DOHH2 (cell line): ENCODE results near the gene AIFM1.

Experiments used
- H3F3A ChIP-seq: fragments of 200-600 bp; sonication (generic), shearing (Covaris generic); 2 replicates; pipeline ENCODE4 v1.6.0; 2016; ENCODE audit warnings: antibody characterized with exemption, mild to moderate bottlenecking; ENCODE audit not compliant: control insufficient read depth, insufficient read depth
- H3K27ac ChIP-seq: fragments of 200-600 bp; sonication (generic); 2 replicates; pipeline ENCODE4 v1.5.1; 2014; ENCODE audit warnings: low read depth, mild to moderate bottlenecking, low read length, moderate library complexity
- H3K27me3 ChIP-seq: fragments of 200-600 bp; sonication (generic); 2 replicates; pipeline ENCODE4 v1.6.1; 2014; ENCODE audit warnings: mild to moderate bottlenecking, low read length, mixed read lengths; ENCODE audit not compliant: control insufficient read depth
- H3K36me3 ChIP-seq: fragments of 200-600 bp; sonication (generic); 2 replicates; pipeline ENCODE4 v1.6.1; 2014; ENCODE audit warnings: mild to moderate bottlenecking, low read length, moderate library complexity, mixed read lengths; ENCODE audit not compliant: control insufficient read depth
- H3K4me1 ChIP-seq: fragments of 200-600 bp; sonication (generic); 2 replicates; pipeline ENCODE4 v1.6.1; 2014; ENCODE audit warnings: mild to moderate bottlenecking, low read length, mixed read lengths; ENCODE audit not compliant: control insufficient read depth
- H3K4me2 ChIP-seq: fragments of 200-600 bp; sonication (generic); 2 replicates; pipeline ENCODE4 v1.6.0; 2014; ENCODE audit warnings: mild to moderate bottlenecking, low read length, moderate library complexity
- H3K4me3 ChIP-seq: fragments of 200-600 bp; sonication (generic); 2 replicates; pipeline ENCODE4 v1.5.1; 2014; ENCODE audit warnings: mild to moderate bottlenecking, low read length, mixed read lengths
- H3K79me2 ChIP-seq: fragments of 200-600 bp; sonication (generic); 2 replicates; pipeline ENCODE4 v1.6.1; 2014; ENCODE audit warnings: mild to moderate bottlenecking, low read length, mixed read lengths; ENCODE audit not compliant: control insufficient read depth
- H3K9me2 ChIP-seq: fragments of 200-600 bp; sonication (generic); replicated peaks from 2 replicates; pipeline ENCODE4 v1.6.1; 2014; ENCODE audit warnings: mild to moderate bottlenecking, low read length, mixed read lengths; ENCODE audit not compliant: control insufficient read depth
- H3K9me3 ChIP-seq: fragments of 200-600 bp; sonication (generic); 2 replicates; pipeline ENCODE4 v1.6.1; 2014; ENCODE audit warnings: antibody characterized with exemption, low read length, mixed read lengths; ENCODE audit not compliant: control insufficient read depth, insufficient read depth
- H4K20me1 ChIP-seq: fragments of 200-600 bp; sonication (generic); 2 replicates; pipeline ENCODE4 v1.6.0; 2014; ENCODE audit warnings: low read depth, mild to moderate bottlenecking, antibody characterized with exemption, low read length, moderate library complexity; ENCODE audit not compliant: control insufficient read depth, insufficient read depth
- CTCF ChIP-seq: fragments of 200-600 bp; sonication (generic); IDR thresholded peaks from one replicate; pipeline ENCODE4 v1.5.1; 2014; ENCODE audit warnings: antibody characterized with exemption, mild to moderate bottlenecking, low read depth, low read length; ENCODE audit not compliant: poor library complexity, severe bottlenecking
- EZH2phosphoT487 ChIP-seq: fragments of 200-600 bp; sonication (generic); IDR thresholded peaks from 2 replicates; pipeline ENCODE4 v1.6.1; 2017; ENCODE audit warnings: borderline replicate concordance, mild to moderate bottlenecking, antibody characterized with exemption, low read length, moderate library complexity, mixed read lengths

Gene AIFM1

GRCh38 chrX:130094696-130095095 lies 70.9 kb downstream of the AIFM1 start:
- Histone ChIP-seq H3K27ac (no peak overlapping the region), H4K20me1 (no peaks in the 10 kb centered on the region), H3K4me3 (no peak overlapping the region), H3K4me2 (no peak overlapping the region), H3K9me3 (no peaks in the 10 kb centered on the region), H3K79me2 (peaks cover 78% of the 10 kb centered on the region), H3K36me3 (no peaks in the 10 kb centered on the region), H3K27me3 (no peaks in the 10 kb centered on the region), H3K9me2 (no peaks in the 10 kb centered on the region), H3K4me1 (peaks cover 34% of the 10 kb centered on the region), H3F3A (no peaks in the 10 kb centered on the region)
- no peak for TF ChIP-seq CTCF
- no peak for TF ChIP-seq EZH2phosphoT487

- Histone ChIP-seq H3K36me3 (no peaks in the 10 kb centered on the region), H3K27me3 (no peaks in the 10 kb centered on the region), H3F3A (no peaks in the 10 kb centered on the region), H3K9me3 (no peaks in the 10 kb centered on the region), H3K9me2 (no peaks in the 10 kb centered on the region), H3K79me2 (peaks cover 73% of the 10 kb centered on the region), H3K4me3 (no peak overlapping the region), H3K4me1 (peaks cover 44% of the 10 kb centered on the region), H4K20me1 (no peaks in the 10 kb centered on the region), H3K4me2 (no peak overlapping the region), H3K27ac (no peak overlapping the region)
- TF ChIP-seq CTCF (no peak), EZH2phosphoT487 (no peak)
Observed at GRCh38 chrX:130093271-130093670, 72.4 kb downstream of the AIFM1 start.

GRCh38 chrX:130091980-130092522 lies 73.6 kb downstream of the AIFM1 start:
- Histone ChIP-seq H3K4me2 (peak overlapping the region; percentile 75), H3K4me1 (peaks cover 56% of the 10 kb centered on the region), H3K9me3 (no peaks in the 10 kb centered on the region), H3K27ac (peak overlapping the region; percentile 62), H3F3A (peaks cover 3% of the 10 kb centered on the region; the same call in 1 of the 2 replicates), H4K20me1 (no peaks in the 10 kb centered on the region), H3K79me2 (peaks cover 70% of the 10 kb centered on the region), H3K4me3 (peak overlapping the region; percentile 54), H3K27me3 (no peaks in the 10 kb centered on the region), H3K9me2 (no peaks in the 10 kb centered on the region), H3K36me3 (no peaks in the 10 kb centered on the region)
- TF ChIP-seq EZH2phosphoT487 (no peak), CTCF (peak; percentile 42)
